Upper lobe of left lung (tissue), 4 donors: ENCODE results near the gene F2RL3.

ENCODE experiments used
- POLR2AphosphoS5 ChIP-seq, 2 donors: sonication (generic); formaldehyde crosslinking; IDR thresholded peaks; one replicate each; pipeline ENCODE4 v1.5.1; 2017; ENCODE audit warnings: antibody characterized with exemption in 2 of 2
- TF ChIP-seq, protein P1 (sequence below), 6 experiments: fragments of 450-650 bp in 4 of 6; fragments of 200-600 bp in 2 of 6; sonication (generic) in 2 of 6; IDR thresholded peaks; one replicate each; pipeline ENCODE4 v1.5.1; 2016 to 2019; ENCODE audit warnings: antibody characterized with exemption in 6 of 6

DNA sequence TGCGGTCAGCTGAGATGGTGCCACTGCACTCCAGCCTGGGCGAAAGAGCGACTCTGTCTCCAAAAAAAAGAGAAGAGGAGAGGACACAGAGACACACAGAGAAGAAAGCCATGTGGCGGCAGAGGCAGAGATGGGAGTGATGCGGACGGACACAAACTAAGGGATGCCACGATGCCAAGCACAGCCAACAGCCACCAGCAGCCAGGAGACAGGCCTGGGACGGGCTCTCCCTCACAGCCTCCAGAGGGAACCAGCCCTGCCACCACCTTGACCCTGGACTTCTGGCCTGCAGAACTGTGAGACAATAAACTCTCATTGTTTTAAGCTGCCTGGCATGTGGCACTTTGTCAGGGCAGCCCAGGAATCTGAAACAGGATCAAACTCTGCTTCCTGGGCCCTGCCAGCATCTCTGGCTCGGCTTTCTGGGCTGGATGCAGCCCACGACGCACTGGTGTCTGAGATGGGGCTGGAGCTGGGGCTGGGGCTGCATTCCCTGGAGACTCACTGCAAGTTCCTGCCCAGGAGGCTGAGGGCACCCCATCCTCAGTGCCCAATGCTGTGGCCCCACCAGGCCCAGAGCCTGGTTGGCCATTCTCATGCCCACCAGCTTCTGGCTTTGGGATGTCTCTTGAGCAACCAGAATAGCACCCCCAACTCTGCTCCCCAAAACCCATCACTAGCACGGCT is 3.0 kb downstream of the F2RL3 start:
- TF ChIP-seq, protein P1, sequence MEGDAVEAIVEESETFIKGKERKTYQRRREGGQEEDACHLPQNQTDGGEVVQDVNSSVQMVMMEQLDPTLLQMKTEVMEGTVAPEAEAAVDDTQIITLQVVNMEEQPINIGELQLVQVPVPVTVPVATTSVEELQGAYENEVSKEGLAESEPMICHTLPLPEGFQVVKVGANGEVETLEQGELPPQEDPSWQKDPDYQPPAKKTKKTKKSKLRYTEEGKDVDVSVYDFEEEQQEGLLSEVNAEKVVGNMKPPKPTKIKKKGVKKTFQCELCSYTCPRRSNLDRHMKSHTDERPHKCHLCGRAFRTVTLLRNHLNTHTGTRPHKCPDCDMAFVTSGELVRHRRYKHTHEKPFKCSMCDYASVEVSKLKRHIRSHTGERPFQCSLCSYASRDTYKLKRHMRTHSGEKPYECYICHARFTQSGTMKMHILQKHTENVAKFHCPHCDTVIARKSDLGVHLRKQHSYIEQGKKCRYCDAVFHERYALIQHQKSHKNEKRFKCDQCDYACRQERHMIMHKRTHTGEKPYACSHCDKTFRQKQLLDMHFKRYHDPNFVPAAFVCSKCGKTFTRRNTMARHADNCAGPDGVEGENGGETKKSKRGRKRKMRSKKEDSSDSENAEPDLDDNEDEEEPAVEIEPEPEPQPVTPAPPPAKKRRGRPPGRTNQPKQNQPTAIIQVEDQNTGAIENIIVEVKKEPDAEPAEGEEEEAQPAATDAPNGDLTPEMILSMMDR (IDR thresholded peaks at IDR 0.05): no peak
- no peak for TF ChIP-seq POLR2AphosphoS5 (IDR thresholded peaks at IDR 0.05)
